ENCODE data around the gene TLDC2. TPM values are rescaled to one million over a fixed set of nuclear protein-coding genes. Genes with fewer than 3 reads are reported as not detected.
A peak's percentile ranks its signal among the peaks of the same experiment; 100 is the strongest.

TLDC2 gene
- total RNA-seq, result 1 to 10 TPM in 1 of 4 donors, under 1 TPM in 2, not detected in 1; 0.27 to 3.7 (median 0.27) TPM

DNA sequence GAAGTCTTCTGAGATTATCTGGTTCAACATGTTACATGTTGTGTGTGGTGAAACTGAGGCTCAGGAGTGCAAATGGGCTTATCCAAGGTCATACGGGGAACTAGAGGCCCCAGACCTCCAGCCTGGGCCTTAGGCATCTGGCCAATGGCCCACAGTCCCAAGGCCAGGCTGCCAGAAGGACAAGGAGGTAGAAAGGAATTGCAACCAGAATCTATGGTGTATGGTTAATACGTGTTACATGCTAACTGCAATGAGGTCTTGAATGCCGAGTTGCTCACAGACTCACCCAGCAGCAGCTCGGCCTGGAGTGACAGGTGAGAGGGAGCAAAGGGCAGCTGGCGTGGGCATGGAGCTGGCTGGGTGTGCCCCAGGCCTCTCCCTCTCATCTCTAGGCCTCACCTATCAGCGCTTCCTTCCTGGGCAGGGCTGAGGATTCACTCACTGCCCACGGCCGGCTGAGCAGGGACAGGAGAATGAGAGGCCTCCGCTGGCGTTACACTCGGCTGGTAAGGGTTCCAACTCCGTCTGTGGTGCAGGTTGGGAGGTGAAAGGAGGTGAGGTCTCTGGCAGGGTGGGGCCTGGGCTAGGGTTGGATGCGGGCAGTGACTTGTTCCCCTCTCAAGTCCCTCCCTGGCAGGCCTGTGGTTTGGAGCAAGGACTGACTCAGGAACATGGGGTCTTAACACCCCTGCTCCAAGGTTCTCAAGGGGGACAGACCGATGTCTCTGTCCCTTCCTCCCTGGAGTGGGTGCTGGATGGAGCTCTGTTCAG, at the start of gene TLDC2:
Gene TLDC2, plus strand, starts transcription at position 437 of the 771 bp plus-strand sequence. Its CDS starts 37 bp downstream, at position 474.
- TF ChIP-seq, protein P1, sequence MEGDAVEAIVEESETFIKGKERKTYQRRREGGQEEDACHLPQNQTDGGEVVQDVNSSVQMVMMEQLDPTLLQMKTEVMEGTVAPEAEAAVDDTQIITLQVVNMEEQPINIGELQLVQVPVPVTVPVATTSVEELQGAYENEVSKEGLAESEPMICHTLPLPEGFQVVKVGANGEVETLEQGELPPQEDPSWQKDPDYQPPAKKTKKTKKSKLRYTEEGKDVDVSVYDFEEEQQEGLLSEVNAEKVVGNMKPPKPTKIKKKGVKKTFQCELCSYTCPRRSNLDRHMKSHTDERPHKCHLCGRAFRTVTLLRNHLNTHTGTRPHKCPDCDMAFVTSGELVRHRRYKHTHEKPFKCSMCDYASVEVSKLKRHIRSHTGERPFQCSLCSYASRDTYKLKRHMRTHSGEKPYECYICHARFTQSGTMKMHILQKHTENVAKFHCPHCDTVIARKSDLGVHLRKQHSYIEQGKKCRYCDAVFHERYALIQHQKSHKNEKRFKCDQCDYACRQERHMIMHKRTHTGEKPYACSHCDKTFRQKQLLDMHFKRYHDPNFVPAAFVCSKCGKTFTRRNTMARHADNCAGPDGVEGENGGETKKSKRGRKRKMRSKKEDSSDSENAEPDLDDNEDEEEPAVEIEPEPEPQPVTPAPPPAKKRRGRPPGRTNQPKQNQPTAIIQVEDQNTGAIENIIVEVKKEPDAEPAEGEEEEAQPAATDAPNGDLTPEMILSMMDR (IDR thresholded peaks at IDR 0.05), result no peak
- TF ChIP-seq EP300 (IDR thresholded peaks at IDR 0.05), result no peak
- no peak for TF ChIP-seq POLR2A (IDR thresholded peaks at IDR 0.05)
- no peak for TF ChIP-seq POLR2AphosphoS5 (IDR thresholded peaks at IDR 0.05)
- no peaks in the 10 kb centered on the region for H3K36me3 ChIP-seq
- ATAC-seq, result no peak
- no peaks in the 10 kb centered on the region for H3K4me1 ChIP-seq
- no peak within 1 kb of the TSS for H3K27ac ChIP-seq
- H3K9me3 ChIP-seq, result no peaks in the 10 kb centered on the region
- WGBS, 2 donors (ENCODE audit: low coverage in 1 of 2), result 86 to 100% methylated on average over 1 of the region's 14 CpGs
- no peak within 1 kb of the TSS for H3K4me3 ChIP-seq
- H3K27me3 ChIP-seq, result no peaks in the 10 kb centered on the region

DNA sequence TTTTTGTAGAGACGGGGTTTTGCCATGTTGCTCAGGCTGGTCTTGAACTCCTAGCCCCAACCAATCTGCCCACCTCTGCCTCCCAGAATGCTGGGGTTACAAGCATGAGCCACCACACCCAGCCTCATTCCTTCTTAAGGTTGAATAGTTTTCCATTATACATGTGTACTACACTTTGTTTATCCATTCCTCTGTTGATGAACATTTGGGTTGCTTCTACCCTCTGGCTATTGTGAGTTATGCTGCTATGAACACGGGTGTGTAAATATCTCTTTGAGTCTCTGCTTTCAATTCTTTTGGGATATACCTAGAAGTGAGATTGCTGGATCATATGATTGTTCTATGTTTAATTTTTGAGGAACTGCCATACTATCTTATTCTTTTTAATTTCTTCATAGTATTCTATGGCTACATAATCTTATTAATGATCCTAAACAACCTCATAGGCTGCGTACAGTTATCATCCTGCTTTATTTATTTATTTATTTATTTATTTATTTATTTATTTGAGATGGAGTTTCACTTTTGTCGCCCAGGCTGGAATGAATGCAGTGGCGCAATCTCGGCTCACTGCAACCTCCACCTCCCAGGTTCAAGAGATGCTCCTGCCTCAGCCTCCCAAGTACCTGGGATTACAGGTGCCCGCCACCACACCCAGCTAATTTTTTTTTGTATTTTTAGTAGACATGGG, 49.2 kb upstream of the TLDC2 start:
- Histone ChIP-seq H3K27ac (peak overlapping the region in 1 of 4 donors; percentile 14), H3K27me3 (no peaks in the 10 kb centered on the region), H3K9me3 (no peaks in the 10 kb centered on the region), H3K4me3 (no peak overlapping the region), H3K36me3 (peaks cover 0 to 39% of the 10 kb centered on the region in 2 donors), H3K4me1 (peaks cover 11 to 89% (median 35%) of the 10 kb centered on the region in 3 donors)
- no peak for ATAC-seq
- TF ChIP-seq EP300 (IDR thresholded peaks at IDR 0.05), result no peak
- TF ChIP-seq POLR2AphosphoS5 (IDR thresholded peaks at IDR 0.05), result no peak
- TF ChIP-seq, protein P1 (IDR thresholded peaks at IDR 0.05), result no peak
- TF ChIP-seq POLR2A (IDR thresholded peaks at IDR 0.05), result no peak
- 58 to 84% methylated on average over 2 to 3 of the region's 7 CpGs for WGBS, 2 donors (ENCODE audit: low coverage in 1 of 2)

DNA sequence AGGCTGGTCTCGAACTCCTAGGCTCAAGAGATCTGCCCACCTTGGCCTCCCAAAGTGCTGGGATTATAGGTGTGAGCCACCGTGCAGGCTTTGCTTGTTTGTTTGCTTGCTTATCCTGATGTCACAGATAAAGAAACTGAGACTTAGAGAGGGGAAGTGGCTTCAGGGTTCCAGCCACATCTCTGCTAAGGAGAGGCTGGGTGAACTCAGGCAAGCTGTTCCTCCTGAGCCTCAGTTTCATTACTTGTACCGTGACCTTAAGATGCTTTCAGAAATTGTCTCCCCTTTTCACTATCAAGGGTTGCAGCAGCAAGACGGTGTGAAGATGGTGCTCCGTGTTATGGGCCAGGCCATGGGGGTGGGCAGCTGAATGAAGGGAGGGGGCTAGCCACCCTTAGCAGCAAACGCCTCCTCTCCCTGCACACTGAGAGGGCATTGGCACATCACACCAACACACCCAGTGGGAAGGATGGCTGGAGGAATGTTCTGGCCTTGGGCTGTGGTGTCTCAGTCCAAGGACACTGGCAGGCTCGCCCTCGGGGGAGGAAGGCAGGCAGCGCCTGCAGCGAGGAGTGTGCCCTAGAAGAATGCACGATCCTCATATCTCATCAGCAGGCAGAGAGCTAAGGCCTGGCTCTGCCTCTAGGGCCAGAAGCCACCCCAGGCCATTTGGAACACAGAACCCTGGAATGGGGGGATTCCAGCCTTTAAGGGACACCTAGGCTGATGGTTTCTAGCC, 48.2 kb upstream of the TLDC2 start:
- Histone ChIP-seq H3K36me3 (peaks cover 0 to 39% of the 10 kb centered on the region in 2 donors), H3K27me3 (no peaks in the 10 kb centered on the region), H3K4me3 (no peak overlapping the region), H3K4me1 (peaks cover 18 to 89% (median 35%) of the 10 kb centered on the region in 3 donors), H3K27ac (peak overlapping the region in 3 of 4 donors; percentile 21 to 84 (median 52)), H3K9me3 (no peaks in the 10 kb centered on the region)
- TF ChIP-seq, protein P1 (IDR thresholded peaks at IDR 0.05), result no peak
- no peak for TF ChIP-seq EP300 (IDR thresholded peaks at IDR 0.05)
- TF ChIP-seq POLR2A (IDR thresholded peaks at IDR 0.05), result no peak
- TF ChIP-seq POLR2AphosphoS5 (IDR thresholded peaks at IDR 0.05), result no peak
- ATAC-seq, result no peak
- 89 to 93% methylated on average over 3 of the region's 11 CpGs for WGBS, 2 donors (ENCODE audit: low coverage in 1 of 2)

DNA sequence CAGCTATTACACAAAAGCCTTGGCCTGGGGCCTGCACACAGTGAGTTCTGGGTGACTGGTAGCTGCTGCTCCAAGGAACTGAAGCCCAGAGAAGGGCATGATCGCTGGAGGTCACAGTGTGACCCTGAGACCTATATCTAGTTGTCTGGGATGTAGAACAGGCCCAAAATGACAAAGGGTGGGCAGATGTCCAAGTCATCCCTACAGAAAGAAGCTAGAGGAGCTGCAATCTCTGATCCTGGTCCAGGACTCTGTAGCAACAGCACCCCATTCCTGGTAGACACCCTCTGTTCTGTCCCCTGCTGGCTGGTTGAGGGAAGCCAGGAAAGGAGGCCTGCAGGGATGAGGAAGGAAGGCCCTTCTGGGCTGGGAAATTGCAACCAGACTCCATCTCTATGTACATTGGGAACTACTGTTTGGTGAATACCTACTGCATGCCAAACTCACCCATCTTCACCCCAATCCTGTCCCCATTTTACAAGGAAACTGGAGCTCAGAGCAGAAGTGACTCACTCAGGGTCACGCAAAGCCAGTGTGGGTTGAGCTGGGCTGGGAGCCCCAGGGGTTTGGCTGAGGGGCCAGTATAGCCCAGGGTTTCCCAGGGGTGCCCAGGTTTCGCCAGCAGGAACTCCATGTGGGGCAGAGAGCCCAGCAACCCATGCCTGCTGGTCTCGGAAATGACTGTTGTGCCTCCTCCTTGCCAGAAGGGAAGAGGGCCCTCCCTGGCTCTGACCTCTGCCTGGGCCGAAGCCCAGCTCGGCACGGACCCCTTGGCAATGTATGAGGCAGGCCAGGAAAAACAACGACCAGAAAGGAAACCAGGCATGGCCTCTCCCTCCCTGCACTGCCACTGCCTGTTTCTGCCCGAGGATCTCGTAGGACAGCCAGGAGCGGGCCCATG, 44.9 kb upstream of the TLDC2 start:
- no peaks in the 10 kb centered on the region for H3K27me3 ChIP-seq
- H3K36me3 ChIP-seq, result peaks cover 0 to 19% of the 10 kb centered on the region in 2 donors
- H3K9me3 ChIP-seq, result no peaks in the 10 kb centered on the region
- TF ChIP-seq POLR2AphosphoS5 (IDR thresholded peaks at IDR 0.05) (peak; percentile 85), EP300 (IDR thresholded peaks at IDR 0.05) (no peak), POLR2A (IDR thresholded peaks at IDR 0.05) (no peak)
- TF ChIP-seq, protein P1 (IDR thresholded peaks at IDR 0.05), result peak in 3 of 4 experiments; percentile 57 to 73 (median 63)
- peak overlapping the region; percentile 27 to 92 (median 84) for H3K27ac ChIP-seq
- no peak overlapping the region for H3K4me3 ChIP-seq
- WGBS, 2 donors (ENCODE audit: low coverage in 1 of 2), result 6 to 29% methylated on average over 1 to 5 of the region's 11 CpGs
- peak; percentile 55 for ATAC-seq
- H3K4me1 ChIP-seq, result peaks cover 23 to 95% (median 60%) of the 10 kb centered on the region in 3 donors
